H1 (cell line): ENCODE data around the gene VRK2.

Source experiments
- CTCF ChIP-seq, 3 experiments: IDR thresholded peaks; 1 replicate in 2 of 3; 2 replicates in 1 of 3; pipeline versions ENCODE4 v1.5.1 to v1.6.1; 2011; ENCODE audit warnings: low read length in 3 of 3, mild to moderate bottlenecking in 3 of 3, inconsistent platforms in 2 of 3, low read depth in 1 of 3, moderate library complexity in 1 of 3; ENCODE audit not compliant: insufficient read depth in 1 of 3; ENCODE audit errors: control extremely low read depth in 1 of 3
- EZH2 ChIP-seq: fragments of 200-600 bp; sonication (generic); IDR thresholded peaks from 2 replicates; pipeline ENCODE4 v1.7.1; 2012; ENCODE audit warnings: low read depth, mild to moderate bottlenecking, moderate library complexity, low read length, inconsistent platforms; ENCODE audit not compliant: severe bottlenecking
- FOSL1 ChIP-seq: IDR thresholded peaks from 2 replicates; pipeline ENCODE4 v1.6.1; 2011; ENCODE audit warnings: mild to moderate bottlenecking, low read depth, low read length, moderate library complexity; ENCODE audit not compliant: insufficient read depth
- GABPA ChIP-seq: IDR thresholded peaks from 2 replicates; pipeline ENCODE4 v1.6.1; 2011; ENCODE audit warnings: mild to moderate bottlenecking, low read length, moderate library complexity, borderline replicate concordance; ENCODE audit not compliant: insufficient read depth
- JUN ChIP-seq: IDR thresholded peaks from 2 replicates; pipeline ENCODE4 v1.6.1; 2011; ENCODE audit warnings: low read depth, mild to moderate bottlenecking, improper control_type of control experiment, low read length
- POLR2A ChIP-seq, 2 experiments: IDR thresholded peaks; 1 replicate in 1 of 2; 2 replicates in 1 of 2; pipeline ENCODE4 v1.6.1; 2011; ENCODE audit warnings: low read depth in 2 of 2, low read length in 2 of 2, mild to moderate bottlenecking in 2 of 2; ENCODE audit errors: control extremely low read depth in 1 of 2
- POLR2AphosphoS5 ChIP-seq: IDR thresholded peaks from 2 replicates; pipeline ENCODE4 v1.6.1; 2011; ENCODE audit warnings: low read depth, low read length
- RFX5 ChIP-seq: IDR thresholded peaks from 2 replicates; pipeline ENCODE4 v1.6.1; 2011; ENCODE audit warnings: low read depth, low read length, improper control_type of control experiment, borderline replicate concordance
- SP1 ChIP-seq: IDR thresholded peaks from 2 replicates; pipeline ENCODE4 v1.6.1; 2011; ENCODE audit warnings: low read depth, low read length
- TEAD4 ChIP-seq: IDR thresholded peaks from 2 replicates; pipeline ENCODE4 v1.6.1; 2012; ENCODE audit warnings: low read depth, low read length, inconsistent platforms, mixed read lengths

DNA sequence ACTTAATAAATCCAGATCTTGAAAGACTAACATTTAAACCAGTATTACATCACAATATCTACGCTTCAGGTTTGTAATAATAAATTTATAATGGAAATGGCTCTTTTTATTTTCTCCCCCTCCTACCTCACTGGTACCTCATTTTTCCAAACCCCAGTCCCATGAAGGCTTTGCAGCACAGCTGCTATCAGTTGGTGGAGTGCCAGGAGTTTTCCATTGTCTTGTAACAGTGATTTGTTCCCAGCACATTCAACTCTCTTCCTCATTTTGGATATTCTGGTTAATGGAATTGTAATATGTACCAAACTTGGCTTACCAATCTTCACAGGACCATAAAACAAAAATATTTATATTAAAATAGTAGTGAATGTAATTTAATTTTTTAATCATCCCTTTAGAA, 91.2 kb downstream of the VRK2 start:
- TF ChIP-seq EZH2 (no peak), CTCF (IDR thresholded peaks at IDR 0.05; ENCODE audit: control extremely low read depth in 1 of 3, insufficient read depth in 1 of 3, low read depth in 1 of 3, low read length in 3 of 3) (no peak), SP1 (no peak), POLR2AphosphoS5 (no peak), POLR2A (IDR thresholded peaks at IDR 0.05; ENCODE audit: control extremely low read depth in 1 of 2, low read depth in 2 of 2, low read length in 2 of 2) (no peak), GABPA (no peak), RFX5 (no peak), TEAD4 (no peak), JUN (no peak), FOSL1 (no peak)
